T-helper 9 cell (primary cell): Measurements from ENCODE around the gene LCN12.

Experiments used
- DNase-seq: peaks from one replicate; pipeline ENCODE4 v3.0.0-alpha.2; 2020

LCN12 gene

GRCh38 chr9:136945333-136946227 lies 6.5 kb upstream of the LCN12 start:
- DNase-seq, result no peak

DNA sequence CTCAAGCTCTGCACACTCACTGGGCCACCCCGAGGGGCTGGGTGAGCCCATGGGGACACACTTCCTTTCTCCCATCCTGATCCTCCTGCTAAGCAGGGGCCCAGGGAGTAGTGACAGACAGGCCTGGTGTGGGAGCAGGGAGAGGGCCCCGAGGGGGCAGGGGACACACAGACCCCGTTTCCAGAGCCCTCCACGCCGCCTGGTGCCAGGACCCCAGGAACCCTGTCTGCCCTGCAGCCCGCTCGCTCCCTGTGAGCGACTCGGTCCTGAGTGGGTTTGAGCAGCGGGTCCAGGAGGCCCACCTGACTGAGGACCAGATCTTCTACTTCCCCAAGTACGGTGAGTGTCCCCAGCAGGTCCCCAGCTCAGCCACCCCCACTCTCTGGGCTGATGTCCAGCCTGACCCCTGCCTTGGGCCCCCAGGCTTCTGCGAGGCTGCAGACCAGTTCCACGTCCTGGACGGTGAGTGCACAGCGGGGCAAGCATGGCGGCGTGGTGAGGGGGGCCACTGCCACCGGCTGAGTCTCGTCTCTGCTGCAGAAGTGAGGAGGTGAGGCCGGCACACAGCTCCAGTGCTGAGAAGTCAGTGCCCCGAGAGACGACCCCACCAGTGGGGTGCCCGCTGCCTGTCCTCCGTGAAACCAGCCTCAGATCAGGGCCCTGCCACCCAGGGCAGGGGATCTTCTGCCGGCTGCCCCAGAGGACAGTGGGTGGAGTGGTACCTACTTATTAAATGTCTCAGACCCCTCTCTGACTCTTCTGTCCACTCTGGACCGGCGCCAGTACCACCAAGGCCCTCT lies 5.6 kb upstream of the LCN12 start:
- no peak for DNase-seq

DNA sequence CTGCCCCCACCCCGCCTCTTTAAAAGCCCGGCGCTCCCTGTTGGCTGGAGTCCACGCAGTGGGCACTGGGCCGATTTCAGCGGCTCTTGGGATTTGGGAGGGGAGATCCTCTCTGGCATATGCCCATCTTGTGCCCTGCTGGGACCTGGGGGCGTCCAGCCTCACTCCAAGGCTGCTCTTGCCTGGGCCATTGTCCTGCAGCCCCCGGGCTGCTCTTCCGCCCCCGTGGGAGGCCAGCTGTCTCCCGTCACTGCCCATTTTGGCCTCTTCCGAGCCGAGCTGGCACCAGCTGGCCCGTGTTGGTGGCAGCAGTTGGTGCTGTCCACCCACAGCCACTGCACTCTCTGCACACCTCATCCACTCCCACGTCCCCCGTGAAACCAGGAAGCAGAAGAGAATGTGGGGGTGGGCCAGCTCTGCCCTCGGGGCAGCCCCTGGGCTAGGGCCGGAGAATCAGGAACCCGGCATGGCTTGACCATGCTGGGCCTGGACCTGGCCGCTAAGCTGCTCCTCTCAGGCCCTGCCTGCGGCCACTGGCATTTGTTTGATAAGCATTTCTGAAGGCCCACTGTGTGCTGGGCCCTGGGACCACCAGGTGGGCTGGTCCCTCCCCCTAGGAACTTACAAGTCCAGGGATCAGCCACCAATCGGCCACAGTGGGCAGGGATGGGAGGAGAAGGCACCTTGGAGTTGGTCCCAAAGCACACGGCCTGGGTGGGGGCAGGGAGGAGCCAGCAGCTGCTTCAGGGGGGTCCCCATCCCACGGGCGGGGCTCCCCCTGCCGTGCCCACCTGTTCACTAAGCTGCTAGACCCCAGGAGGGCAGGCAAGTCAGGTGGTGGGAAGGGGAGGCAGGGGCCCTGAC lies 4.8 kb upstream of the LCN12 start:
- DNase-seq, result no peak

- DNase-seq, result no peak
These were observed 4.0 kb upstream of the LCN12 start for GRCh38 chr9:136947955-136948510.

GRCh38 chr9:136949239-136949816 lies 2.7 kb upstream of the LCN12 start:
- no peak for DNase-seq

- DNase-seq, result peak; percentile 96
These were observed 2.0 kb upstream of the LCN12 start for GRCh38 chr9:136949817-136950655.

GRCh38 chr9:136950656-136951276 lies 1.3 kb upstream of the LCN12 start:
- DNase-seq, result no peak

GRCh38 chr9:136952321-136952850 lies 313 bp downstream of the LCN12 start:
- no peak for DNase-seq

DNA sequence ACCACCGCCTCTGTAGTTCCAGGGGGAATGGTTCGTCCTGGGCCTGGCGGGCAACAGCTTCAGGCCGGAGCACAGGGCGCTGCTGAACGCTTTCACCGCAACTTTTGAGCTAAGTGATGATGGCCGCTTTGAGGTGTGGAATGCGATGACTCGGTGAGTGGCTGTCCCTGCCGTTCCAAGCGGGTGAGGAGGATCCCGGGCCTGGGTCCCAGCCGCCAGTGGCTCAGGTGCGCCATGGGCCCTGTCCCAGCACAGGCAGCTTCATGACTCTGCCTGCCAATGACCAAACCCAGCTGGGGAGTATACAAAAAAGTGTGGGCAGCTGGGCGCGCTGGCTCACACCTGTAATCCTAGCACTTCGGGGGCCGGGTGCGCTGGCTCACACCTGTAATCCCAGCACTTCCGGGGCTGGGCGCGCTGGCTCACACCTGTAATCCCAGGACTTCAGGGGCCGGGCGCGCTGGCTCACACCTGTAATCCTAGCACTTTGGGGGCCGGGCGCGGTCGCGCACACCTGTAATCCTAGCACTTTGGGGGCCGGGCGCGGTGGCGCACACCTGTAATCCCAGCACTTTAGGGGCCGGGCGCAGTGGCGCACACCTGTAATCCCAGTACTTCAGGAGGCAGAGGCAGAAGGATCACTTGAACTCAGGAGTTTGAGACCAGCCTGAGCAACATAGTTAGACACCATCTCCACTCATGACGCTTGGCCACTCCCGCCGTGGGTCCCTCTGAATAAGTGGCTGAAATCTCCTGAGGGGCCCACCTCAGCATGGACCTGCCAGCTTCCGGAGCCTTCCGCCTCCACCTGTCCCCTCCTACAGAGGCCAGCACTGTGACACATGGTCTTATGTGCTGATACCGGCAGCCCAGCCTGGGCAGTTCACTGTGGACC lies 1.1 kb downstream of the LCN12 start:
- DNase-seq, result no peak

- DNase-seq, result no peak
These were observed 1.7 kb downstream of the LCN12 start for GRCh38 chr9:136953771-136954269.

GRCh38 chr9:136954270-136955083 lies 2.4 kb downstream of the LCN12 start:
- DNase-seq, result no peak

- no peak for DNase-seq
These were observed 3.3 kb downstream of the LCN12 start for GRCh38 chr9:136955202-136955942.

DNA sequence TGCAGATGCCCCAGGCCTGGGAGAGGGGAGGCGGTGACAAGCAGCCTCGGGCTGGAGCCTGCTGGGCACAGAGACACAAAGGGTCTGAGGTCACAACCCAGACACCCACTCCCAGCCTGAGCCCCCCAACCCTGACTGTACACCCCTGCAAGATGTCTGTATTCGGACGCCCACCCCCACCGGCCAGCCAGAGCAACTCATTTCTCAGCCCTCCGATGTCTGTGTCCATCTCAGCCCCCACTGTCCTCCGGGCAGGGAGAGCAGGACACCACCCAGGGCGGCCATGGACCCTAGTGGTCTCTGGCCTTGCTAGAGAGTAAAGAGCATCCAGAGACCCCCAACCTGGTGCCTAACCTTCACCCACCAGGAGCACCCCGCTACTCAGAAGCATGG lies 3.9 kb downstream of the LCN12 start:
- DNase-seq, result no peak

- DNase-seq, result no peak
These were observed 4.5 kb downstream of the LCN12 start for GRCh38 chr9:136956604-136957003.

GRCh38 chr9:136957461-136957860 lies 5.4 kb downstream of the LCN12 start:
- DNase-seq, result no peak

- no peak for DNase-seq
These were observed 5.8 kb downstream of the LCN12 start for GRCh38 chr9:136957901-136958300.

- DNase-seq, result no peak
These were observed 6.4 kb downstream of the LCN12 start for GRCh38 chr9:136958473-136958872.
